ENCODE measurements around the gene MRRF. TPM values are rescaled to one million over a fixed set of nuclear protein-coding genes. Genes with fewer than 3 reads are reported as not detected.

Gene MRRF
- total RNA-seq, 3 donors from 2014 or later (not counting 1 experiment from before 2014, with no cell fraction given) = 17.7 to 29.9 (median 21.3) TPM

DNA sequence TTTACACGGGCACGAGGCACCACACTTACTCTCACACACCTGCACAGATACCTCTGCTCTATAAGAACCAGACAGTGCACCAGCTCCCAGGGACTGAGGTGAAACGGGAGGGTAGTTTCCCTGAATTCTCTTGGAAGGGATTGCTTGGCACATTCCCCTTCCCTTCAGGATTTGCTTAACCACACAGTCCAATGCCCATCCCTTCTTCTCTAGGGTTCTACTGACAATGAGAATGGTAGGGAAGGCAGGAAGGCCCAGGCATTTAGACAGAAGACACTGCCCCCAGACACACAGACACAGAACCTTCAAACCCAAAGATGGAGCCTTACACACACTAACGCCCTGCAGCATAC, 35.2 kb upstream of the MRRF start:
- ATAC-seq (no peak), DNase-seq (no peak)
- peaks cover 15% of the 10 kb centered on the region for H3K27me3 ChIP-seq (ENCODE audit: control insufficient read depth, insufficient read depth, low read length)
- peaks cover 3% of the 10 kb centered on the region for H3K4me1 ChIP-seq (ENCODE audit: control insufficient read depth, insufficient read depth, low read length)
- intact Hi-C loops (cut with micrococcal nuclease) = no loop called here
- no peaks in the 10 kb centered on the region for H3K36me3 Mint-ChIP-seq
- no peaks in the 10 kb centered on the region for H3K9me3 Mint-ChIP-seq
- H3K4me3 ChIP-seq (ENCODE audit: low read length) = no peak overlapping the region
- 92% methylated on average over 4 of the region's 4 CpGs for WGBS (ENCODE audit: insufficient coverage)
- no peak overlapping the region for H3K27ac ChIP-seq (ENCODE audit: low read length)
- TF ChIP-seq, protein P1, sequence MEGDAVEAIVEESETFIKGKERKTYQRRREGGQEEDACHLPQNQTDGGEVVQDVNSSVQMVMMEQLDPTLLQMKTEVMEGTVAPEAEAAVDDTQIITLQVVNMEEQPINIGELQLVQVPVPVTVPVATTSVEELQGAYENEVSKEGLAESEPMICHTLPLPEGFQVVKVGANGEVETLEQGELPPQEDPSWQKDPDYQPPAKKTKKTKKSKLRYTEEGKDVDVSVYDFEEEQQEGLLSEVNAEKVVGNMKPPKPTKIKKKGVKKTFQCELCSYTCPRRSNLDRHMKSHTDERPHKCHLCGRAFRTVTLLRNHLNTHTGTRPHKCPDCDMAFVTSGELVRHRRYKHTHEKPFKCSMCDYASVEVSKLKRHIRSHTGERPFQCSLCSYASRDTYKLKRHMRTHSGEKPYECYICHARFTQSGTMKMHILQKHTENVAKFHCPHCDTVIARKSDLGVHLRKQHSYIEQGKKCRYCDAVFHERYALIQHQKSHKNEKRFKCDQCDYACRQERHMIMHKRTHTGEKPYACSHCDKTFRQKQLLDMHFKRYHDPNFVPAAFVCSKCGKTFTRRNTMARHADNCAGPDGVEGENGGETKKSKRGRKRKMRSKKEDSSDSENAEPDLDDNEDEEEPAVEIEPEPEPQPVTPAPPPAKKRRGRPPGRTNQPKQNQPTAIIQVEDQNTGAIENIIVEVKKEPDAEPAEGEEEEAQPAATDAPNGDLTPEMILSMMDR (IDR thresholded peaks at IDR 0.05) = no peak
- no peak overlapping the region for H3K4me3 Mint-ChIP-seq
- no peak overlapping the region for H3K27ac Mint-ChIP-seq
- peaks cover 0 to 3% of the 10 kb centered on the region in 2 donors for H3K4me1 Mint-ChIP-seq
- H3K9me3 ChIP-seq (ENCODE audit: control insufficient read depth, insufficient read depth, low read length) = no peaks in the 10 kb centered on the region
- H3K27me3 Mint-ChIP-seq (ENCODE audit: low read depth in 2 of 2) = peaks cover 23 to 25% of the 10 kb centered on the region in 2 donors
- H3K36me3 ChIP-seq (ENCODE audit: control insufficient read depth, insufficient read depth, low read length) = no peaks in the 10 kb centered on the region

- Mint-ChIP-seq H3K9me3 (no peaks in the 10 kb centered on the region), H3K27ac (no peak overlapping the region), H3K36me3 (no peaks in the 10 kb centered on the region), H3K4me1 (no peaks in the 10 kb centered on the region), H3K27me3 (ENCODE audit: low read depth in 2 of 2) (peaks cover 0 to 7% of the 10 kb centered on the region in 2 donors), H3K4me3 (no peak overlapping the region)
- TF ChIP-seq, protein P1 (IDR thresholded peaks at IDR 0.05) = no peak
- intact Hi-C loops (cut with micrococcal nuclease) = no loop called here
- no peak for ATAC-seq
- H3K4me1 ChIP-seq (ENCODE audit: control insufficient read depth, insufficient read depth, low read length) = peaks cover 3% of the 10 kb centered on the region
- no peaks in the 10 kb centered on the region for H3K36me3 ChIP-seq (ENCODE audit: control insufficient read depth, insufficient read depth, low read length)
- no peaks in the 10 kb centered on the region for H3K9me3 ChIP-seq (ENCODE audit: control insufficient read depth, insufficient read depth, low read length)
- 86% methylated on average over 4 of the region's 6 CpGs for WGBS (ENCODE audit: insufficient coverage)
- DNase-seq = no peak
- no peak overlapping the region for H3K27ac ChIP-seq (ENCODE audit: low read length)
- no peak overlapping the region for H3K4me3 ChIP-seq (ENCODE audit: low read length)
- H3K27me3 ChIP-seq (ENCODE audit: control insufficient read depth, insufficient read depth, low read length) = peaks cover 13% of the 10 kb centered on the region
Observed at GRCh38 chr9:122232796-122233306, 31.8 kb upstream of the MRRF start.

DNA sequence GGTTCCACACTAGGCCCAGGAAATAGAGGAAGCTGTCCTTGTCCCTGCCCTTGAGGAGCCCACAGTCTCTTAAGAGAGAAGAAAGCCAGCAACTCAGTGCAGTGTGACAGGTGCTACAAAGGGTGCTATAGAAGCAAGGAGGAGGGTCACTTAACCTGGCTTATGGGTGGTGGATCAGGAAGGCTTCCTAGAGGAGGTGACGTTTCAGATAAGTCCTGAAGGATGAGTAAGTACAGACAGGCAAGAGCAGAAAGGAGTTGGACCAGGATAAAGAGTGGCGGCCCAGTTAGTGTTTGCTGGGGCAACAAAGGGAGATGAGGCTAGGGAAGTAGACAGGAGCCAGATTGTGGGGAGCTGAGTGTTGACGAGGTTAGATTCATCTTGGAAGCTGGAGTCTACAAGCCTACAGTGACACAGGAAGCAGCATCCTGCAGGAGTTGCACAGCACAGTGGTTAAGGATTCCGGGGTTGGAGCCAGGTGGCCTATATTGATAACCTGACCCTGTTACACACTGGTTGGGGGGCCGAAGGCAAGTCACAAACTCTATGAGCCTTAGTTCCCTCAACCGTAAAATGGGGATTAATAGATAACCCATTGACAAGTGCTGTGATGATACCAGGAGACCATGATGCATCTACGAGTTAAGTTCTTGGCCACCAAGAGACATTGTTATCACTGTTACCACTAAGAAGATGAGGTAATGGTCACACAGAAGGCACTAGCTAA, 30.5 kb upstream of the MRRF start:
- Mint-ChIP-seq H3K36me3 (no peaks in the 10 kb centered on the region), H3K9me3 (no peaks in the 10 kb centered on the region), H3K27me3 (ENCODE audit: low read depth in 2 of 2) (peaks cover 0 to 4% of the 10 kb centered on the region in 2 donors), H3K4me3 (no peak overlapping the region), H3K27ac (no peak overlapping the region), H3K4me1 (no peaks in the 10 kb centered on the region)
- TF ChIP-seq, protein P1 (IDR thresholded peaks at IDR 0.05) = no peak
- WGBS (ENCODE audit: insufficient coverage) = 93% methylated on average over 7 of the region's 7 CpGs
- no peaks in the 10 kb centered on the region for H3K4me1 ChIP-seq (ENCODE audit: control insufficient read depth, insufficient read depth, low read length)
- no peaks in the 10 kb centered on the region for H3K9me3 ChIP-seq (ENCODE audit: control insufficient read depth, insufficient read depth, low read length)
- DNase-seq (no peak), ATAC-seq (no peak)
- intact Hi-C loops (cut with micrococcal nuclease) = no loop called here
- H3K4me3 ChIP-seq (ENCODE audit: low read length) = no peak overlapping the region
- peaks cover 10% of the 10 kb centered on the region for H3K27me3 ChIP-seq (ENCODE audit: control insufficient read depth, insufficient read depth, low read length)
- no peak overlapping the region for H3K27ac ChIP-seq (ENCODE audit: low read length)
- peaks cover 2% of the 10 kb centered on the region for H3K36me3 ChIP-seq (ENCODE audit: control insufficient read depth, insufficient read depth, low read length)

GRCh38 chr9:122236681-122237080, 28.0 kb upstream of the MRRF start:
- peaks cover 0 to 4% of the 10 kb centered on the region in 2 donors for H3K27me3 Mint-ChIP-seq (ENCODE audit: low read depth in 2 of 2)
- intact Hi-C loops (cut with micrococcal nuclease) = no loop called here
- H3K4me1 Mint-ChIP-seq = no peaks in the 10 kb centered on the region
- H3K4me3 ChIP-seq (ENCODE audit: low read length) = no peak overlapping the region
- H3K4me1 ChIP-seq (ENCODE audit: control insufficient read depth, insufficient read depth, low read length) = no peaks in the 10 kb centered on the region
- H3K36me3 ChIP-seq (ENCODE audit: control insufficient read depth, insufficient read depth, low read length) = peaks cover 25% of the 10 kb centered on the region
- H3K27ac ChIP-seq (ENCODE audit: low read length) = no peak overlapping the region
- H3K9me3 Mint-ChIP-seq = no peaks in the 10 kb centered on the region
- H3K36me3 Mint-ChIP-seq = peaks cover 12% of the 10 kb centered on the region
- H3K4me3 Mint-ChIP-seq = no peak overlapping the region
- 96% methylated on average over 10 of the region's 10 CpGs for WGBS (ENCODE audit: insufficient coverage)
- TF ChIP-seq, protein P1 (IDR thresholded peaks at IDR 0.05) = no peak
- no peak for DNase-seq
- no peak overlapping the region for H3K27ac Mint-ChIP-seq
- no peaks in the 10 kb centered on the region for H3K9me3 ChIP-seq (ENCODE audit: control insufficient read depth, insufficient read depth, low read length)
- no peaks in the 10 kb centered on the region for H3K27me3 ChIP-seq (ENCODE audit: control insufficient read depth, insufficient read depth, low read length)
- ATAC-seq = no peak

Data from natural killer cell (primary cell).